B cell (primary cell): ENCODE data around the gene GLT1D1.

ENCODE experiments used
- CTCF ChIP-seq: fragments of 200-600 bp; IDR thresholded peaks from one replicate; pipeline ENCODE4 v1.8.0; 2022; ENCODE audit warnings: antibody characterized with exemption, mild to moderate bottlenecking
- EZH2 ChIP-seq: IDR thresholded peaks from 2 replicates; pipeline ENCODE4 v1.6.1; 2012; ENCODE audit warnings: borderline replicate concordance, low read depth, mild to moderate bottlenecking, moderate library complexity, low read length; ENCODE audit not compliant: insufficient read depth, poor library complexity, severe bottlenecking

- TF ChIP-seq CTCF (no peak), EZH2 (no peak)
Observed at GRCh38 chr12:128829861-128830504, 23.3 kb upstream of the GLT1D1 start.
